Muscle layer of colon (tissue), 2 donors: ENCODE data around the gene CDHR3.

Experiments
- H3K27ac ChIP-seq: one replicate; pipeline ENCODE4 v1.7.0; 2013; ENCODE audit warnings: low read depth, mild to moderate bottlenecking, low read length, moderate library complexity
- H3K27me3 ChIP-seq, 2 donors: one replicate each; pipeline ENCODE4 v1.7.0; 2013; ENCODE audit warnings: low read length in 2 of 2, mild to moderate bottlenecking in 2 of 2; ENCODE audit not compliant: insufficient read depth in 2 of 2, control insufficient read depth in 1 of 2
- H3K36me3 ChIP-seq: one replicate; pipeline ENCODE4 v1.7.0; 2013; ENCODE audit warnings: mild to moderate bottlenecking, low read length; ENCODE audit not compliant: insufficient read depth
- H3K4me1 ChIP-seq: one replicate; pipeline ENCODE4 v1.7.0; 2013; ENCODE audit warnings: mild to moderate bottlenecking, low read length; ENCODE audit not compliant: insufficient read depth
- H3K4me3 ChIP-seq, 2 donors: one replicate each; pipeline ENCODE4 v1.7.0; 2013; ENCODE audit warnings: low read length in 2 of 2, low read depth in 1 of 2, mild to moderate bottlenecking in 1 of 2, moderate library complexity in 1 of 2
- H3K9ac ChIP-seq: one replicate; pipeline ENCODE4 v1.7.0; 2013; ENCODE audit warnings: low read length
- H3K9me3 ChIP-seq: one replicate; pipeline ENCODE4 v1.7.0; 2013; ENCODE audit warnings: mild to moderate bottlenecking, low read length
- donor health status: abdominal sarcoma.
- donor health status: Adenocarcinoma of cecum.

Gene CDHR3, protein sequence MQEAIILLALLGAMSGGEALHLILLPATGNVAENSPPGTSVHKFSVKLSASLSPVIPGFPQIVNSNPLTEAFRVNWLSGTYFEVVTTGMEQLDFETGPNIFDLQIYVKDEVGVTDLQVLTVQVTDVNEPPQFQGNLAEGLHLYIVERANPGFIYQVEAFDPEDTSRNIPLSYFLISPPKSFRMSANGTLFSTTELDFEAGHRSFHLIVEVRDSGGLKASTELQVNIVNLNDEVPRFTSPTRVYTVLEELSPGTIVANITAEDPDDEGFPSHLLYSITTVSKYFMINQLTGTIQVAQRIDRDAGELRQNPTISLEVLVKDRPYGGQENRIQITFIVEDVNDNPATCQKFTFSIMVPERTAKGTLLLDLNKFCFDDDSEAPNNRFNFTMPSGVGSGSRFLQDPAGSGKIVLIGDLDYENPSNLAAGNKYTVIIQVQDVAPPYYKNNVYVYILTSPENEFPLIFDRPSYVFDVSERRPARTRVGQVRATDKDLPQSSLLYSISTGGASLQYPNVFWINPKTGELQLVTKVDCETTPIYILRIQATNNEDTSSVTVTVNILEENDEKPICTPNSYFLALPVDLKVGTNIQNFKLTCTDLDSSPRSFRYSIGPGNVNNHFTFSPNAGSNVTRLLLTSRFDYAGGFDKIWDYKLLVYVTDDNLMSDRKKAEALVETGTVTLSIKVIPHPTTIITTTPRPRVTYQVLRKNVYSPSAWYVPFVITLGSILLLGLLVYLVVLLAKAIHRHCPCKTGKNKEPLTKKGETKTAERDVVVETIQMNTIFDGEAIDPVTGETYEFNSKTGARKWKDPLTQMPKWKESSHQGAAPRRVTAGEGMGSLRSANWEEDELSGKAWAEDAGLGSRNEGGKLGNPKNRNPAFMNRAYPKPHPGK

DNA sequence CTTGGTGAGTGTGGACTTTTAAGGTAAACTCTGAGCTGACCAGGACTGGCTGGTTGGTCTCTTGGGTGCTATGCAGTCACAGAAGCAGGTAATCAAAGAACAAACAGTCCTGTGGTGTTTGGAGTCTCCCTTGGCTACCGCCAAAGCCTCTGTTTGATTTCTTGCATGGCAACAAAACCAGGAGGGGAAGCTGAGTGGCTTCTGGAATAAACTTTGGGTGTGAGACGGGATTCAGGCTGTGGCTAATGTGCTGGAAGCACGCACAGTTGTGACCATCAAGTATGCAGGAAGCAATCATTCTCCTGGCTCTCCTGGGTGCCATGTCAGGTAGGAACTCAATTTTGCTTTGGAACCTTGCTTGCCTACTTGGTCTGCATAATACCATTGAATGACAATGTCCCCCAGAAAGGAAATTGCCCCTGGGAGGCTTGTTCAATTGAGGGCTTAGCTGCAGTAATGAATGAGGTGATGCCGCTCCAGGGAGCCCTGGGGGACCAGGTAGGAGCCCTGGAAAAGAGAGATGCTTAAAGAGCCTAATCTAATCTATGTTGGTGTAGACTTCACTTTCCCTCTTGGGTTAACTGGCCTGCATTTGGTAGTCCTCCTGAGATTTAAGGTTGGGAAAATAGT lies at the start of gene CDHR3:
Gene CDHR3 (plus strand): TSS at position 227 of the 630 bp plus-strand sequence. CDS start 55 bp downstream, at position 282.
- peaks cover 27% of the 10 kb centered on the region for H3K4me1 ChIP-seq
- no peaks in the 10 kb centered on the region for H3K27me3 ChIP-seq
- no peaks in the 10 kb centered on the region for H3K9me3 ChIP-seq
- no peaks in the 10 kb centered on the region for H3K36me3 ChIP-seq
- H3K4me3 ChIP-seq: peak within 1 kb of the TSS in 1 of 2 donors; percentile 37
- H3K27ac ChIP-seq: peak within 1 kb of the TSS; percentile 79
- H3K9ac ChIP-seq: peak within 1 kb of the TSS; percentile 9

DNA sequence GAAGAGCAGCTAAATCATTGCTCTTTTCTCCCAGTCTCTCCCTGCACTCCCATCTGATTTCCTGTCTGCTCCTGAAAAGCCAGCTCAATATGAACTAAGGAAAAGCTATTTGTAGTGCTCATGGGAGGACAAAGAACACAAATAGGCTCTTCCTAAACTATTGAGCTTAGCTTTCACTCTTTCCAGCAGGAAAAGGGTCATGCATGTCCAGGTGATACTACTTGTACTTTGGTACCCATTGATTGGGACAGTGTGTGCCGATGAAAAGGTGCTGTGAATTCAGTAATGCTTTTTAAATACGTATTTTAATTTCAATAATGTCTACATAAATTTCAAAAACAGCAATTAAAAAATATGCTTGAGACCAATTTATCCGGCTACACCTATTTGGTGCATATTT lies 49.1 kb upstream of the CDHR3 start:
- H3K4me1 ChIP-seq: no peaks in the 10 kb centered on the region
- H3K4me3 ChIP-seq: no peak overlapping the region
- H3K9ac ChIP-seq: no peak overlapping the region
- no peak overlapping the region for H3K27ac ChIP-seq
- H3K9me3 ChIP-seq: no peaks in the 10 kb centered on the region
- H3K36me3 ChIP-seq: peaks cover 9% of the 10 kb centered on the region
- H3K27me3 ChIP-seq: no peaks in the 10 kb centered on the region

DNA sequence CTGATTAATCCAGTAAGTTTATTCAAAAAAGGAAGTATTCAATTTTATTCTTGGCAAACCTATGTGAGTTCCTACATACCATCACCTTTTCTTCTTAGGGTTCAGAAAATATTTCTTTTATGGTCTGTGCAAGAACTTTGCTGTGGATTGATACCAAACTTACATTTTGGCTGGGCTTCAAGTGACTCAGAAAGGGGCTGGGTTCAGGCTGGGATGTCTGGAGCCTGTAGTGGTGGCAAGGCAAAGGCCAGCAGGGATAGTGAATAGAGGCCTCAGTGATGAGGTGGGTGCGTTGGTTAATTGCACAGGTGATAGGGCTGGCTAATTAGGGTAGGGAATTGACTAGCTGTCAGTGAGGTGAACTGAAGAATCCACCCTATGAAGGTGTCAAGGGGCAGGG lies 46.5 kb upstream of the CDHR3 start:
- Histone ChIP-seq H3K9me3 (no peaks in the 10 kb centered on the region), H3K9ac (no peak overlapping the region), H3K27ac (no peak overlapping the region), H3K4me1 (no peaks in the 10 kb centered on the region), H3K4me3 (no peak overlapping the region), H3K27me3 (no peaks in the 10 kb centered on the region), H3K36me3 (peaks cover 5% of the 10 kb centered on the region)

- Histone ChIP-seq H3K4me1 (no peaks in the 10 kb centered on the region), H3K9me3 (no peaks in the 10 kb centered on the region), H3K36me3 (peaks cover 5% of the 10 kb centered on the region), H3K27ac (no peak overlapping the region), H3K4me3 (no peak overlapping the region), H3K9ac (no peak overlapping the region), H3K27me3 (no peaks in the 10 kb centered on the region)
Observed at GRCh38 chr7:105917659-105918058, 45.4 kb upstream of the CDHR3 start.

- Histone ChIP-seq H3K4me1 (no peaks in the 10 kb centered on the region), H3K27me3 (no peaks in the 10 kb centered on the region), H3K9me3 (no peaks in the 10 kb centered on the region), H3K9ac (no peak overlapping the region), H3K36me3 (peaks cover 5% of the 10 kb centered on the region), H3K4me3 (no peak overlapping the region), H3K27ac (no peak overlapping the region)
Observed at GRCh38 chr7:105920766-105921165, 42.3 kb upstream of the CDHR3 start.

DNA sequence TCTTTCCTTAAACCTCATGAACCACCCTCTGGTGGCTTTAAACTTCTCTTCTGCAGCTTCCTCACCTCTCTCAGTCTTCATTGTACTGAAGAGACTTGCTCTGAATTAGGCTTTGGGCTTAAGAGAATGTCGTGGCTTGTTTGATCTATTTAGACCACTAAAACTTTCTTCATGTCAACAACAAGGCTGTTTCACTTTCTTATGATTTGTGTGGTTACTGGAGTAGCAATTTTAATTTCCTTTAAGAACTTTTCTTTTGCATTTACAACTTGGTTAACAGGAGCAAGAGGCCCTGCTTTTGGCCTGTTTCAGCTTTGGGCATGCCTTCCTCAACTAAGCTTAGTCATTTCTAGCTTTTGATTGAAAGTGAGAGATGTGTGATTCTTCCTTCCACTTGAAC lies 38.1 kb upstream of the CDHR3 start:
- no peak overlapping the region for H3K4me3 ChIP-seq
- no peaks in the 10 kb centered on the region for H3K27me3 ChIP-seq
- H3K9me3 ChIP-seq: no peaks in the 10 kb centered on the region
- peaks cover 5% of the 10 kb centered on the region for H3K36me3 ChIP-seq
- no peaks in the 10 kb centered on the region for H3K4me1 ChIP-seq
- no peak overlapping the region for H3K9ac ChIP-seq
- no peak overlapping the region for H3K27ac ChIP-seq

GRCh38 chr7:105926131-105926530 lies 36.9 kb upstream of the CDHR3 start:
- H3K9me3 ChIP-seq: no peaks in the 10 kb centered on the region

GRCh38 chr7:105931179-105931578 lies 31.9 kb upstream of the CDHR3 start:
- Histone ChIP-seq H3K4me1 (peaks cover 34% of the 10 kb centered on the region), H3K27me3 (no peaks in the 10 kb centered on the region), H3K27ac (no peak overlapping the region), H3K9ac (no peak overlapping the region), H3K36me3 (no peaks in the 10 kb centered on the region), H3K4me3 (no peak overlapping the region), H3K9me3 (no peaks in the 10 kb centered on the region)

More at GRCh38 chr7:105926131-105926530, 36.9 kb upstream of the CDHR3 start:
- Histone ChIP-seq H3K27me3 (no peaks in the 10 kb centered on the region), H3K9ac (no peak overlapping the region), H3K36me3 (no peaks in the 10 kb centered on the region), H3K27ac (no peak overlapping the region), H3K4me3 (no peak overlapping the region), H3K4me1 (no peaks in the 10 kb centered on the region)

GRCh38 chr7:105932835-105933477 lies 30.1 kb upstream of the CDHR3 start:
- Histone ChIP-seq H3K27ac (peak overlapping the region; percentile 84), H3K4me1 (peaks cover 34% of the 10 kb centered on the region), H3K27me3 (no peaks in the 10 kb centered on the region)

DNA sequence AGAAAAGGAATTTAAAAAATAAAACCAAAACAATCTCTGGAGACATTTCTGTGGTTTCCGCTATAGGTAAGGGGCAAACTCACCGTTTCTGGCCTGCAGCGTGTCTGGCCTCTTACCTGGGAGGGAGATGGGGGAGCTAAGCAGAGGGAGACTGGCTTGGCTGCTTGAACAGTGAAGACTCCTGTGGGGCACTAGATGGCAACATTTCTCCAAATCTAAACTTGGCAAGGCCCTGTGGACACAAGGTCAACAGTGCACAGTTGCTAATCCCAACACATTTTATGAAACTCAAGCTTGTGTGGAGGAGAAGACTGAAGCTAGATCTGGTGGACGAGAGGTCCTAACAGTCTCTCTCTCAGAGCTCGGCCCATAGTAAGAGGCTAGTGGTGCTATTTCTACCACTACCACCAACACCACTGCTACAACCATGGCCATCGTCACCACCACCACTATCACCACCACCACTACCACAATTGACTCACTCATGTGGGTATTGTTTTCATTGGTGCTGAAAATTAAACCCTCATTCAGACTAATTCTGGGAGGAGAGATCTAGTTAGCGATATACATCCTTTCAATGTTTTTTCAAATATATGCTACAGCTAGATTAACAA lies 28.4 kb upstream of the CDHR3 start:
- no peaks in the 10 kb centered on the region for H3K27me3 ChIP-seq
- peaks cover 34% of the 10 kb centered on the region for H3K4me1 ChIP-seq
- no peak overlapping the region for H3K9ac ChIP-seq
- H3K9me3 ChIP-seq: no peaks in the 10 kb centered on the region
- H3K27ac ChIP-seq: peak overlapping the region; percentile 84
- no peak overlapping the region for H3K4me3 ChIP-seq
- no peaks in the 10 kb centered on the region for H3K36me3 ChIP-seq

More at GRCh38 chr7:105932835-105933477, 30.1 kb upstream of the CDHR3 start:
- no peak overlapping the region for H3K4me3 ChIP-seq
- H3K9ac ChIP-seq: peak overlapping the region; percentile 32
- no peaks in the 10 kb centered on the region for H3K36me3 ChIP-seq
- no peaks in the 10 kb centered on the region for H3K9me3 ChIP-seq
